ENCODE results near the gene PCNX1. TPM values are rescaled to one million over a fixed set of nuclear protein-coding genes. Genes with fewer than 3 reads are reported as not detected.

The PCNX1 gene
- total and polyA plus RNA-seq, 2 experiments from 2014 or later, result 10.0 to 64.2 TPM

DNA sequence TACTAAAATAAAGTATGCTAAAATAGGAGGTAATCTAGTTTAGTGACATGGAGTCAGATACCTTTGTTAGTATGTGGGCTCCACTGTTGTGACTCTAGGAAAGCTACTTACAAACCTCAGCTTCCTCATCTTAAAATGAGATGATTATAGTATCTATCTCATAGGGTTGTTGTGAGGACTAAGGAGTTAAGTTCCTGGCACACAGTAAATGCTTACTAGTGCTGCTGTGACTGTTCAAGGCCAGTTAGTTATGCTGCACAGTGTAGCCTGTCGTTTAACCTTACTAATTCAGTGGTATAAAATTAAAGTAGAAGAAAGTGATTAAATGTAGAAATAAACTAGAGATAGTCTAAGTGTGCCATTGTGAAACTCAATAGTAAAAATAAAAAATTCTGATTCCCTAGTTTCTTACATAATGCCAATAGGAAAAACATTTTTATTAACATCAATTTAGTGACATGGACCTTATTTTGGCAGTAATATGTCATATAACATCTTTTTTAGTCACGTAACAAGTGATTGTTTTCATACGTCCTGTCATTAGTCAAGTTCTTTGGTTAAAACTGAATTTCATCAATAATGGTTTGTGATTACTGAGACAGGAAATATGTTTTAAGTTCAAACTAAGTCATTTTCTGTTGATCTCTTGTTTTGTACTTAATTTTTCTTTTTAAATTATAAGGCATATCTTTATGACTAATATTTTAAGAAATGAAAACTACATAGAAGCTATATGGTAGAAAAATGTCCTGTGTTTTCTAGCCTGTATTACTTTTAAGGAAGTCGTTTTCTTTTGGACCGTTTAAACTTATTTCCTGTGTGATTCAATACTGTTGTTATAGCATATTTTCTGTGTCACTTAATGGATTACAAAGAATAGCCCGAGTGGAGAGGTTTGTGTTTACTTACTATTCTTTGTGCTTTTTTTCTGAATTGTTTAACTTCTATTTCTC lies 74.0 kb downstream of the PCNX1 start:
- H3K27ac ChIP-seq, result no peak overlapping the region
- no peaks in the 10 kb centered on the region for H3K4me1 ChIP-seq (ENCODE audit: insufficient read depth)
- no peak for DNase-seq (ENCODE audit: low spot score)
- peaks cover 13% of the 10 kb centered on the region for H4K20me1 ChIP-seq (ENCODE audit: insufficient read depth, poor library complexity, severe bottlenecking)
- no peak for TF ChIP-seq EZH2phosphoT487 (IDR thresholded peaks at IDR 0.05; ENCODE audit: low read depth, severe bottlenecking, unreplicated experiment)
- no peak for TF ChIP-seq EZH2 (IDR thresholded peaks at IDR 0.05; ENCODE audit: borderline replicate concordance)
- TF ChIP-seq, protein P1, sequence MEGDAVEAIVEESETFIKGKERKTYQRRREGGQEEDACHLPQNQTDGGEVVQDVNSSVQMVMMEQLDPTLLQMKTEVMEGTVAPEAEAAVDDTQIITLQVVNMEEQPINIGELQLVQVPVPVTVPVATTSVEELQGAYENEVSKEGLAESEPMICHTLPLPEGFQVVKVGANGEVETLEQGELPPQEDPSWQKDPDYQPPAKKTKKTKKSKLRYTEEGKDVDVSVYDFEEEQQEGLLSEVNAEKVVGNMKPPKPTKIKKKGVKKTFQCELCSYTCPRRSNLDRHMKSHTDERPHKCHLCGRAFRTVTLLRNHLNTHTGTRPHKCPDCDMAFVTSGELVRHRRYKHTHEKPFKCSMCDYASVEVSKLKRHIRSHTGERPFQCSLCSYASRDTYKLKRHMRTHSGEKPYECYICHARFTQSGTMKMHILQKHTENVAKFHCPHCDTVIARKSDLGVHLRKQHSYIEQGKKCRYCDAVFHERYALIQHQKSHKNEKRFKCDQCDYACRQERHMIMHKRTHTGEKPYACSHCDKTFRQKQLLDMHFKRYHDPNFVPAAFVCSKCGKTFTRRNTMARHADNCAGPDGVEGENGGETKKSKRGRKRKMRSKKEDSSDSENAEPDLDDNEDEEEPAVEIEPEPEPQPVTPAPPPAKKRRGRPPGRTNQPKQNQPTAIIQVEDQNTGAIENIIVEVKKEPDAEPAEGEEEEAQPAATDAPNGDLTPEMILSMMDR (IDR thresholded peaks at IDR 0.05; ENCODE audit: poor library complexity), result no peak
- H3K4me3 ChIP-seq, result no peak overlapping the region
- H3K9me2 ChIP-seq (replicated peaks; ENCODE audit: insufficient read depth), result no peaks in the 10 kb centered on the region
- no peak overlapping the region for H3K4me2 ChIP-seq
- no peaks in the 10 kb centered on the region for H3K27me3 ChIP-seq
- no peaks in the 10 kb centered on the region for H3K36me3 ChIP-seq (replicated peaks; ENCODE audit: insufficient read depth, low read depth)
- peaks cover 5% of the 10 kb centered on the region for H3K79me2 ChIP-seq
- H2AFZ ChIP-seq, result no peak overlapping the region
- 74% methylated on average over 6 of the region's 6 CpGs for WGBS (ENCODE audit: low lambda C conversion rate, missing lambda C conversion rate)
- H3K9me3 ChIP-seq (ENCODE audit: low read depth), result no peaks in the 10 kb centered on the region

DNA sequence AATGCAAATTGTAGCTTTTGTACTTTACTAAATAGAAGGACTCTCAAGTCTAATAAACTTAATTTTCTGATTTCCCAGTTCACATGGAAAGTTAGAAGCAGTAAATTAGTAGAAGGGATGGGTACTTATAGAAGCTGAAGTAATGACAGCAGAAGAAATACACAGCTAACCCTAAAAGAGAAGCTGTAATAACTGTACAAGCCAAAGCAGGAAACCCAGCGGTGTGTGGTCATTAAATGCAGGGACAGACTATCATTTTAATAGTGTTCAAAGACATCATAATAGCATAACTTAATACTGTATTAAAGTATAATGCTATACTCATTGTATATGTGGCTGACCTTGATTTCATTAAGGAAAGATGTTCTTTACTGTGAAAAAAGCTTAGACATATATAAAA lies 74.9 kb downstream of the PCNX1 start:
- Histone ChIP-seq H2AFZ (no peak overlapping the region), H3K4me1 (ENCODE audit: insufficient read depth) (no peaks in the 10 kb centered on the region), H3K27me3 (no peaks in the 10 kb centered on the region), H3K27ac (no peak overlapping the region), H3K36me3 (replicated peaks; ENCODE audit: insufficient read depth, low read depth) (no peaks in the 10 kb centered on the region), H3K9me2 (replicated peaks; ENCODE audit: insufficient read depth) (no peaks in the 10 kb centered on the region), H4K20me1 (ENCODE audit: insufficient read depth, poor library complexity, severe bottlenecking) (peaks cover 13% of the 10 kb centered on the region), H3K4me2 (no peak overlapping the region), H3K79me2 (peaks cover 5% of the 10 kb centered on the region), H3K4me3 (no peak overlapping the region), H3K9me3 (ENCODE audit: low read depth) (no peaks in the 10 kb centered on the region)
- TF ChIP-seq EZH2 (IDR thresholded peaks at IDR 0.05; ENCODE audit: borderline replicate concordance) (no peak), EZH2phosphoT487 (IDR thresholded peaks at IDR 0.05; ENCODE audit: low read depth, severe bottlenecking, unreplicated experiment) (no peak)
- TF ChIP-seq, protein P1 (IDR thresholded peaks at IDR 0.05; ENCODE audit: poor library complexity), result no peak
- 72% methylated on average over 1 of the region's 1 CpG for WGBS (ENCODE audit: low lambda C conversion rate, missing lambda C conversion rate)
- DNase-seq (ENCODE audit: low spot score), result no peak

DNA sequence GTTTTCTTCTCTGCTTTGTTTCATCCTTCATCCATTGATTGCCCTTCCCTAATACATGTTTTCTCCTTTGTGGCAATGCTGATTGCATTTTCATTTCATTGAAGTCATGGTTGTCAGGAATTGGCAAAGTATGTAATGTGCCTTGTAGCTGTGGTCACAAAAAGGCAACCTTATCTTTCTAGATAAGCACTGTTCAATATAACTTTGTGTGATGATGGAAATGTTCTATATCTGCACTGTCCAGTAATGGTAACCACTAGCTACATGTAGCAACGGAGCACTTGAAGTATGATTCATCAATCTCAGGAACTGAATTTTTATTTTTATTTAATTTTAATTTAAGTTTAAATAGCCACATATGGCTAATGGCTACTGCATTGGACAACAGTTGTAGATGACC lies 79.8 kb downstream of the PCNX1 start:
- Histone ChIP-seq H3K4me1 (ENCODE audit: insufficient read depth) (no peaks in the 10 kb centered on the region), H2AFZ (no peak overlapping the region), H3K9me2 (replicated peaks; ENCODE audit: insufficient read depth) (no peaks in the 10 kb centered on the region), H3K27ac (no peak overlapping the region), H3K79me2 (peaks cover 7% of the 10 kb centered on the region), H3K9me3 (ENCODE audit: low read depth) (no peaks in the 10 kb centered on the region), H3K4me2 (no peak overlapping the region), H3K27me3 (no peaks in the 10 kb centered on the region), H3K36me3 (replicated peaks; ENCODE audit: insufficient read depth, low read depth) (no peaks in the 10 kb centered on the region), H3K4me3 (no peak overlapping the region), H4K20me1 (ENCODE audit: insufficient read depth, poor library complexity, severe bottlenecking) (peaks cover 2% of the 10 kb centered on the region)
- TF ChIP-seq, protein P1 (IDR thresholded peaks at IDR 0.05; ENCODE audit: poor library complexity), result no peak
- TF ChIP-seq EZH2phosphoT487 (IDR thresholded peaks at IDR 0.05; ENCODE audit: low read depth, severe bottlenecking, unreplicated experiment), result no peak
- TF ChIP-seq EZH2 (IDR thresholded peaks at IDR 0.05; ENCODE audit: borderline replicate concordance), result no peak
- 66% methylated on average over 1 of the region's 1 CpG for WGBS (ENCODE audit: low lambda C conversion rate, missing lambda C conversion rate)
- DNase-seq (ENCODE audit: low spot score), result no peak

All from hepatocyte (in vitro differentiated cells).